Measurements from ENCODE around the gene ST3GAL3.
A peak's percentile ranks its signal among the peaks of the same experiment; 100 is the strongest.

The ST3GAL3 gene

GRCh38 chr1:43836267-43836951 lies 129.1 kb downstream of the ST3GAL3 start (continued):
- TF ChIP-seq ZNF660 (tag by site-specific recombination; IDR thresholded peaks at IDR 0.05) (peak; percentile 99), KLF7 (tag by site-specific recombination; IDR thresholded peaks at IDR 0.05; ENCODE audit: borderline replicate concordance) (0 out of 2 replicates have a peak, but pooled peaks have one; percentile 16), ZNF510 (tag by site-specific recombination; IDR thresholded peaks at IDR 0.05; ENCODE audit: insufficient replicate concordance) (no peak), ZBTB17 (tag by site-specific recombination; IDR thresholded peaks at IDR 0.05) (peak; percentile 74), ZNF239 (tag by site-specific recombination; IDR thresholded peaks at IDR 0.05) (no peak), MYNN (tag by site-specific recombination; IDR thresholded peaks at IDR 0.05; ENCODE audit: borderline replicate concordance) (no peak), ZNF629 (tag by site-specific recombination; IDR thresholded peaks at IDR 0.05) (peak; percentile 61; the same call in 1 of the 2 replicates), ZNF214 (tag by site-specific recombination; IDR thresholded peaks at IDR 0.05; ENCODE audit: borderline replicate concordance) (no peak), ZEB2 (tag by site-specific recombination; IDR thresholded peaks at IDR 0.05) (peak; percentile 59), SP2 (tag by site-specific recombination; IDR thresholded peaks at IDR 0.05) (no peak), ZBTB6 (tag by site-specific recombination; IDR thresholded peaks at IDR 0.05) (peak; percentile 50), ZNF404 (tag by site-specific recombination; IDR thresholded peaks at IDR 0.05) (no peak), ZNF624 (tag by site-specific recombination; IDR thresholded peaks at IDR 0.05) (no peak), ZNF398 (tag by site-specific recombination; IDR thresholded peaks at IDR 0.05) (peak; percentile 79), PRDM1 (tag by site-specific recombination; IDR thresholded peaks at IDR 0.05) (no peak), YY1 (tag by site-specific recombination; IDR thresholded peaks at IDR 0.05) (no peak), ZNF776 (tag by site-specific recombination; IDR thresholded peaks at IDR 0.05; ENCODE audit: borderline replicate concordance) (no peak), ZFP69B (tag by site-specific recombination; IDR thresholded peaks at IDR 0.05) (peak; percentile 73; the same call in 1 of the 2 replicates), KLF16 (tag by site-specific recombination; IDR thresholded peaks at IDR 0.05) (no peak), BCL11B (tag by site-specific recombination; IDR thresholded peaks at IDR 0.05; ENCODE audit: low read depth) (no peak), KLF8 (tag by site-specific recombination; IDR thresholded peaks at IDR 0.05) (0 out of 2 replicates have a peak, but pooled peaks have one; percentile 40), ZNF335 (tag by site-specific recombination; conservative IDR thresholded peaks at IDR 0.05) (0 out of 2 replicates have a peak, but pooled peaks have one; percentile 34), ZNF10 (tag by site-specific recombination; IDR thresholded peaks at IDR 0.05) (no peak), ZNF791 (tag by site-specific recombination; IDR thresholded peaks at IDR 0.05) (no peak), ZFP3 (tag by site-specific recombination; IDR thresholded peaks at IDR 0.05; ENCODE audit: low read depth) (no peak), ZBTB48 (tag by site-specific recombination; IDR thresholded peaks at IDR 0.05) (peak; percentile 63; the same call in 1 of the 2 replicates), ZBTB20 (tag by site-specific recombination; IDR thresholded peaks at IDR 0.05) (peak; percentile 95), ZBTB44 (tag by site-specific recombination; IDR thresholded peaks at IDR 0.05) (peak; percentile 85; the same call in 1 of the 2 replicates), ZNF132 (tag by site-specific recombination; IDR thresholded peaks at IDR 0.05; ENCODE audit: borderline replicate concordance) (no peak), WT1 (tag by site-specific recombination; IDR thresholded peaks at IDR 0.05) (no peak), GLIS2 (tag by site-specific recombination; IDR thresholded peaks at IDR 0.05) (peak; percentile 63), ZSCAN16 (tag by site-specific recombination; IDR thresholded peaks at IDR 0.05) (no peak), KLF10 (tag by site-specific recombination; IDR thresholded peaks at IDR 0.05) (peak; percentile 61; the same call in 1 of the 2 replicates), ZSCAN5A (tag by site-specific recombination; IDR thresholded peaks at IDR 0.05) (no peak), ZNF561 (tag by site-specific recombination; IDR thresholded peaks at IDR 0.05; ENCODE audit: borderline replicate concordance) (peak; percentile 81; the same call in 1 of the 2 replicates), ZNF830 (tag by site-specific recombination; IDR thresholded peaks at IDR 0.05; ENCODE audit: low read depth) (no peak), ZXDB (tag by site-specific recombination; IDR thresholded peaks at IDR 0.05) (peak; percentile 92)
